Cardiac muscle cell (in vitro differentiated cells and primary cell): ENCODE measurements around the gene HTR4. TPM values are rescaled to one million over a fixed set of nuclear protein-coding genes. Genes with fewer than 3 reads are reported as not detected.

Experiments used
- DNase-seq, 2 donors: peaks; one replicate each; pipeline versions ENCODE4 v3.0.0 to v3.0.0-alpha.2; 2010 to 2017; ENCODE audit warnings: low read depth in 1 of 2, low spot score in 1 of 2
- H3K27ac ChIP-seq: fragments of 200-600 bp; sonication (generic); 2 replicates; pipeline ENCODE4 v1.5.1; 2016
- H3K27me3 ChIP-seq: fragments of 200-600 bp; sonication (generic); 2 replicates; pipeline ENCODE4 v1.6.0; 2016; ENCODE audit warnings: control low read depth
- H3K36me3 ChIP-seq: fragments of 200-600 bp; sonication (generic); 2 replicates; pipeline ENCODE4 v1.5.1; 2016; ENCODE audit warnings: control low read depth
- H3K4me1 ChIP-seq: fragments of 200-600 bp; sonication (generic); 2 replicates; pipeline ENCODE4 v1.8.1; 2017; ENCODE audit warnings: low read depth, mild to moderate bottlenecking, mixed run types
- H3K4me3 ChIP-seq: fragments of 200-600 bp; sonication (generic); 2 replicates; pipeline ENCODE4 v1.5.1; 2016; ENCODE audit warnings: mild to moderate bottlenecking
- H3K9me3 ChIP-seq: fragments of 200-600 bp; sonication (generic); 2 replicates; pipeline ENCODE4 v1.5.1; 2017; ENCODE audit warnings: low read depth, mild to moderate bottlenecking, control low read depth
- CTCF ChIP-seq: IDR thresholded peaks from 2 replicates; pipeline ENCODE4 v1.5.1; 2012; ENCODE audit warnings: low read depth, mild to moderate bottlenecking, low read length
- polyA plus RNA-seq: library from polyadenylated mRNA; unstranded; fragments of >200 nt; fragmentation: Nextera tagmentation; extraction: Ambion mirVana; gene quantifications from 2 replicates; pipeline ENCODE4 v1.2.1, GENCODE V29; 2016
- total RNA-seq: library from RNA; depleted of rRNA; stranded (reverse); fragments of >200 nt; gene quantifications from 2 replicates; pipeline ENCODE4 v1.2.3, GENCODE V29; 2016

Gene HTR4
- total and polyA plus RNA-seq, 2 experiments from 2014 or later, result 0.82 to 2.3 TPM

GRCh38 chr5:148445578-148445977 lies 208.7 kb downstream of the HTR4 start:
- peak overlapping the region; percentile 44 for H3K27ac ChIP-seq
- H3K9me3 ChIP-seq, result no peaks in the 10 kb centered on the region
- no peaks in the 10 kb centered on the region for H3K27me3 ChIP-seq
- peaks cover 38% of the 10 kb centered on the region for H3K4me1 ChIP-seq
- no peak for TF ChIP-seq CTCF
- peak in 1 of 2 donors; percentile 70 for DNase-seq
- H3K4me3 ChIP-seq, result no peak overlapping the region
- peaks cover 17% of the 10 kb centered on the region for H3K36me3 ChIP-seq

- Histone ChIP-seq H3K4me1 (peaks cover 38% of the 10 kb centered on the region), H3K4me3 (no peak overlapping the region), H3K27me3 (no peaks in the 10 kb centered on the region), H3K27ac (peak overlapping the region; percentile 62), H3K9me3 (no peaks in the 10 kb centered on the region), H3K36me3 (peaks cover 33% of the 10 kb centered on the region)
- peak; percentile 80 to 81 for DNase-seq
- peak; percentile 71 for TF ChIP-seq CTCF
Measured at GRCh38 chr5:148443998-148444397, 210.3 kb downstream of the HTR4 start.

DNA sequence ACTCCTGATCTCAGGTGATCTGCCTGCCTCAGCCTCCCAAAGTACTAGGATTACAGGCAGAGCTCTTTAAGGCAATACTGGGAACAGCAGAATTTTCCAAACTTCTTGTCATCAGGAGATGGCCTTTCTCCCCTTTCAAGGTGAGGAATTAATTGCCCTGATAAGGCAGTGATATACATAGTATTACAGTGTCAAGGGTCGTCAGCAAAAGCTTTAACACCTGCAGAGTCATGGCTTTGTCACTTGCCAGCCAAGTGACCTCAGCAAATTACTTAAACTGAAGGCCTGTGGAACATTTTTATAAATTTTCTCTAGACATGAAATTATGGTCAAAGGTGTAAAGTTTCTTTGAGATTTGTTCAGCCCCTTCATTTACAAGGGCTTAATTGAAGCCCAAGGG lies 211.1 kb downstream of the HTR4 start:
- Histone ChIP-seq H3K9me3 (no peaks in the 10 kb centered on the region), H3K36me3 (peaks cover 41% of the 10 kb centered on the region), H3K4me1 (peaks cover 36% of the 10 kb centered on the region), H3K27ac (peak overlapping the region; percentile 62), H3K4me3 (no peak overlapping the region), H3K27me3 (no peaks in the 10 kb centered on the region)
- no peak for DNase-seq
- no peak for TF ChIP-seq CTCF

- no peak for TF ChIP-seq CTCF
- Histone ChIP-seq H3K4me3 (no peak overlapping the region), H3K27me3 (no peaks in the 10 kb centered on the region), H3K27ac (no peak overlapping the region), H3K36me3 (peaks cover 57% of the 10 kb centered on the region), H3K9me3 (no peaks in the 10 kb centered on the region), H3K4me1 (no peaks in the 10 kb centered on the region)
- no peak for DNase-seq
Measured at GRCh38 chr5:148438933-148439332, 215.4 kb downstream of the HTR4 start.

- Histone ChIP-seq H3K4me3 (no peak overlapping the region), H3K4me1 (no peaks in the 10 kb centered on the region), H3K27me3 (no peaks in the 10 kb centered on the region), H3K36me3 (peaks cover 62% of the 10 kb centered on the region), H3K27ac (no peak overlapping the region), H3K9me3 (no peaks in the 10 kb centered on the region)
- no peak for TF ChIP-seq CTCF
- DNase-seq, result no peak
Measured at GRCh38 chr5:148437249-148437648, 217.1 kb downstream of the HTR4 start.

- Histone ChIP-seq H3K4me3 (no peak overlapping the region), H3K27ac (no peak overlapping the region), H3K27me3 (no peaks in the 10 kb centered on the region), H3K4me1 (no peaks in the 10 kb centered on the region), H3K36me3 (peaks cover 55% of the 10 kb centered on the region), H3K9me3 (no peaks in the 10 kb centered on the region)
- DNase-seq, result no peak
- no peak for TF ChIP-seq CTCF
Measured at GRCh38 chr5:148436029-148436428, 218.3 kb downstream of the HTR4 start.
